ENCODE measurements around the gene CCDC27.
A peak's percentile ranks its signal among the peaks of the same experiment; 100 is the strongest.

The CCDC27 gene

GRCh38 chr1:3774276-3774945 is 22.2 kb downstream of the CCDC27 start:
- H3K27me3 ChIP-seq (ENCODE audit: control insufficient read depth, low read length) = peaks cover 21% of the 10 kb centered on the region
- TF ChIP-seq CTCF (IDR thresholded peaks at IDR 0.05; ENCODE audit: low read depth, low read length, poor library complexity, severe bottlenecking) = no peak
- no peak for TF ChIP-seq EZH2phosphoT487 (IDR thresholded peaks at IDR 0.05; ENCODE audit: borderline replicate concordance, low read length)
- H3K4me2 ChIP-seq (ENCODE audit: low read length) = no peak overlapping the region
- no peaks in the 10 kb centered on the region for H3F3A ChIP-seq (ENCODE audit: control insufficient read depth, insufficient read depth)
- H3K27ac ChIP-seq (ENCODE audit: low read depth, low read length) = no peak overlapping the region
- H3K36me3 ChIP-seq (ENCODE audit: control insufficient read depth, low read length) = peaks cover 8% of the 10 kb centered on the region; the same call in 1 of the 2 replicates
- no peaks in the 10 kb centered on the region for H3K9me2 ChIP-seq (replicated peaks; ENCODE audit: control insufficient read depth, low read length)
- peaks cover 28% of the 10 kb centered on the region for H3K4me1 ChIP-seq (ENCODE audit: control insufficient read depth, low read length)
- no peak overlapping the region for H3K4me3 ChIP-seq (ENCODE audit: low read length)
- H3K79me2 ChIP-seq (ENCODE audit: control insufficient read depth, low read length) = no peaks in the 10 kb centered on the region
- H4K20me1 ChIP-seq (ENCODE audit: control insufficient read depth, insufficient read depth, low read depth, low read length) = no peaks in the 10 kb centered on the region
- H3K9me3 ChIP-seq (ENCODE audit: control insufficient read depth, insufficient read depth, low read length) = no peaks in the 10 kb centered on the region

- Histone ChIP-seq H3K4me2 (ENCODE audit: low read length) (peak overlapping the region; percentile 51; the same call in 1 of the 2 replicates), H3K4me1 (ENCODE audit: control insufficient read depth, low read length) (peaks cover 28% of the 10 kb centered on the region), H3K36me3 (ENCODE audit: control insufficient read depth, low read length) (peaks cover 14% of the 10 kb centered on the region), H3K27me3 (ENCODE audit: control insufficient read depth, low read length) (peaks cover 21% of the 10 kb centered on the region), H3K27ac (ENCODE audit: low read depth, low read length) (no peak overlapping the region), H3K79me2 (ENCODE audit: control insufficient read depth, low read length) (no peaks in the 10 kb centered on the region), H3K9me2 (replicated peaks; ENCODE audit: control insufficient read depth, low read length) (no peaks in the 10 kb centered on the region), H4K20me1 (ENCODE audit: control insufficient read depth, insufficient read depth, low read depth, low read length) (no peaks in the 10 kb centered on the region), H3K9me3 (ENCODE audit: control insufficient read depth, insufficient read depth, low read length) (no peaks in the 10 kb centered on the region), H3F3A (ENCODE audit: control insufficient read depth, insufficient read depth) (no peaks in the 10 kb centered on the region), H3K4me3 (ENCODE audit: low read length) (no peak overlapping the region)
- no peak for TF ChIP-seq CTCF (IDR thresholded peaks at IDR 0.05; ENCODE audit: low read depth, low read length, poor library complexity, severe bottlenecking)
- no peak for TF ChIP-seq EZH2phosphoT487 (IDR thresholded peaks at IDR 0.05; ENCODE audit: borderline replicate concordance, low read length)
Measured at GRCh38 chr1:3774946-3775489, 22.8 kb downstream of the CCDC27 start.

GRCh38 chr1:3775490-3776230 is 23.4 kb downstream of the CCDC27 start:
- H3K4me2 ChIP-seq (ENCODE audit: low read length) = peak overlapping the region; percentile 51

More at GRCh38 chr1:3775490-3776230, 23.4 kb downstream of the CCDC27 start:
- Histone ChIP-seq H3K4me3 (ENCODE audit: low read length) (no peak overlapping the region), H3K9me3 (ENCODE audit: control insufficient read depth, insufficient read depth, low read length) (no peaks in the 10 kb centered on the region), H3K79me2 (ENCODE audit: control insufficient read depth, low read length) (no peaks in the 10 kb centered on the region), H3K36me3 (ENCODE audit: control insufficient read depth, low read length) (peaks cover 19% of the 10 kb centered on the region), H4K20me1 (ENCODE audit: control insufficient read depth, insufficient read depth, low read depth, low read length) (no peaks in the 10 kb centered on the region), H3K4me1 (ENCODE audit: control insufficient read depth, low read length) (peaks cover 28% of the 10 kb centered on the region), H3K27ac (ENCODE audit: low read depth, low read length) (no peak overlapping the region), H3K27me3 (ENCODE audit: control insufficient read depth, low read length) (peaks cover 17% of the 10 kb centered on the region), H3F3A (ENCODE audit: control insufficient read depth, insufficient read depth) (no peaks in the 10 kb centered on the region), H3K9me2 (replicated peaks; ENCODE audit: control insufficient read depth, low read length) (no peaks in the 10 kb centered on the region)
- peak; percentile 86 for TF ChIP-seq CTCF (IDR thresholded peaks at IDR 0.05; ENCODE audit: low read depth, low read length, poor library complexity, severe bottlenecking)
- no peak for TF ChIP-seq EZH2phosphoT487 (IDR thresholded peaks at IDR 0.05; ENCODE audit: borderline replicate concordance, low read length)

Data from DOHH2 (cell line).